HepG2 (cell line): Measurements from ENCODE around the gene RAB9A. TPM values are rescaled to one million over a fixed set of nuclear protein-coding genes. Genes with fewer than 3 reads are reported as not detected.

Experiments
- ATAC-seq: fragments of 200-7000 bp; cut with Tn5 transposase; 3 replicates; pipeline ENCODE4 v1.9.1; 2020; ENCODE audit warnings: mild to moderate bottlenecking, moderate library complexity
- BruUV-seq: library from RNA; stranded (reverse); fragments of 400-500 nt; replicated peaks from 2 replicates; lab custom pipeline; 2021; lab: Mats Ljungman, UMichigan
- CTCF ChIA-PET: fragments of 300-600 bp; formaldehyde crosslinking; extraction: SDS; loops from one replicate; lab custom pipeline; 2021; ENCODE audit warnings: low total read pairs, inconsistent platforms, low intra/inter-chr PET ratio; lab: Yijun Ruan, JAX
- POLR2A ChIA-PET: fragments of 350-600 bp; sonication (Branson Sonifier 250); formaldehyde crosslinking; loops from one replicate; lab custom pipeline; 2020; ENCODE audit warnings: antibody characterized with exemption, inconsistent platforms; lab: Yijun Ruan, JAX
- DNase-seq: peaks from one replicate; pipeline ENCODE4 v3.0.0-alpha.2; 2015; ENCODE audit warnings: low spot score
- FAIRE-seq: peaks from 3 replicates; lab custom pipeline; 2011; peaks lifted over from hg19 to GRCh38; lab: Jason Lieb, UNC
- H2AFZ ChIP-seq: one replicate; pipeline ENCODE4 v1.6.1; 2011; ENCODE audit warnings: low read length, inconsistent platforms
- H3K27ac ChIP-seq: fragments of 300-600 bp; 3 replicates; pipeline ENCODE4 v1.8.0; 2011; ENCODE audit warnings: mixed run types, mild to moderate bottlenecking, mixed read lengths, low read length, inconsistent platforms; ENCODE audit not compliant: insufficient read depth; ENCODE audit errors: extremely low read length
- H3K27me3 ChIP-seq, 2 experiments: fragments of 200-600 bp in 1 of 2; 2 replicates in 1 of 2; 3 replicates in 1 of 2; pipeline versions ENCODE4 v1.6.0 to v1.8.0; 2011; ENCODE audit warnings: low read length in 2 of 2, mild to moderate bottlenecking in 2 of 2, moderate library complexity in 2 of 2, inconsistent platforms in 1 of 2; ENCODE audit not compliant: insufficient read depth in 2 of 2, control insufficient read depth in 1 of 2
- H3K36me3 ChIP-seq, 2 experiments: fragments of 200-600 bp in 1 of 2; replicated peaks in 1 of 2; 2 replicates in 1 of 2; 3 replicates in 1 of 2; pipeline versions ENCODE4 v1.5.1 to v1.8.0; 2011; ENCODE audit warnings: low read length in 2 of 2, inconsistent platforms in 1 of 2; ENCODE audit not compliant: insufficient read depth in 2 of 2, control insufficient read depth in 1 of 2
- H3K4me1 ChIP-seq: 2 replicates; pipeline ENCODE4 v1.5.1; 2012; ENCODE audit warnings: low read length, inconsistent platforms; ENCODE audit not compliant: insufficient read depth
- H3K4me2 ChIP-seq: 2 replicates; pipeline ENCODE4 v1.6.0; 2011; ENCODE audit warnings: low read depth, low read length, inconsistent platforms
- H3K4me3 ChIP-seq, 3 experiments: fragments of 200-600 bp in 1 of 3; sonication (generic), shearing (Covaris generic) in 1 of 3; replicated peaks in 1 of 3; 2 replicates each; pipeline ENCODE4 v1.5.1; 2011 to 2016; ENCODE audit warnings: low read length in 3 of 3, inconsistent platforms in 2 of 3, low read depth in 2 of 3, mild to moderate bottlenecking in 2 of 3, control low read depth in 1 of 3, mixed read lengths in 1 of 3; ENCODE audit not compliant: insufficient read depth in 1 of 3
- H3K79me2 ChIP-seq: one replicate; pipeline ENCODE4 v1.6.1; 2011; ENCODE audit warnings: low read length, inconsistent platforms; ENCODE audit not compliant: insufficient read depth
- H3K9ac ChIP-seq: 2 replicates; pipeline ENCODE4 v1.6.0; 2011; ENCODE audit warnings: mild to moderate bottlenecking, low read depth, low read length, inconsistent platforms; ENCODE audit not compliant: insufficient read depth
- H3K9me3 ChIP-seq: 2 replicates; pipeline ENCODE4 v1.5.1; 2012; ENCODE audit warnings: mild to moderate bottlenecking, low read length
- H4K20me1 ChIP-seq: 2 replicates; pipeline ENCODE4 v1.6.0; 2011; ENCODE audit warnings: inconsistent platforms, mild to moderate bottlenecking, low read length, moderate library complexity; ENCODE audit not compliant: insufficient read depth
- BCL6 ChIP-seq: IDR thresholded peaks from 2 replicates; pipeline ENCODE4 v1.6.1; 2016; ENCODE audit warnings: missing genetic modification reagents, missing compliant biosample characterization
- CEBPB ChIP-seq: IDR thresholded peaks from 2 replicates; pipeline ENCODE4 v1.6.1; 2011; ENCODE audit warnings: low read depth, low read length, improper control_type of control experiment, borderline replicate concordance
- CREM ChIP-seq, 2 experiments: sonication (generic) in 1 of 2; formaldehyde crosslinking in 1 of 2; IDR thresholded peaks; 2 replicates each; pipeline versions ENCODE4 v1.4.0 to v1.6.1; 2016 to 2020; ENCODE audit warnings: antibody characterized with exemption in 1 of 2, mild to moderate bottlenecking in 1 of 2, missing genetic modification reagents in 1 of 2
- GMEB1 ChIP-seq: sonication (generic); formaldehyde crosslinking; IDR thresholded peaks from 2 replicates; pipeline ENCODE4 v1.5.1; 2020; ENCODE audit warnings: missing genetic modification reagents, mild to moderate bottlenecking, borderline replicate concordance
- IKZF5 ChIP-seq: IDR thresholded peaks from 2 replicates; pipeline ENCODE4 v1.6.1; 2018; ENCODE audit warnings: missing genetic modification reagents, mild to moderate bottlenecking, missing compliant biosample characterization
- PAWR ChIP-seq: sonication (generic); formaldehyde crosslinking; IDR thresholded peaks from 2 replicates; pipeline ENCODE4 v1.4.0; 2020; ENCODE audit warnings: missing genetic modification reagents, mild to moderate bottlenecking, borderline replicate concordance
- PHF8 ChIP-seq: sonication (generic); formaldehyde crosslinking; IDR thresholded peaks from 2 replicates; pipeline ENCODE4 v1.5.0; 2020; ENCODE audit warnings: missing genetic modification reagents
- UBTF ChIP-seq: sonication (generic); formaldehyde crosslinking; IDR thresholded peaks from 2 replicates; pipeline ENCODE4 v1.4.0; 2020; ENCODE audit warnings: mild to moderate bottlenecking, missing genetic modification reagents
- XRCC5 ChIP-seq: fragments of 200-400 bp; formaldehyde crosslinking; optimal IDR thresholded peaks from 2 replicates; pipeline ENCODE3; 2017; ENCODE audit warnings: mild to moderate bottlenecking, low read length
- ZBTB2 ChIP-seq: sonication (generic); formaldehyde crosslinking; IDR thresholded peaks from 2 replicates; pipeline ENCODE4 v1.8.0; 2022; ENCODE audit warnings: low read depth, missing genetic modification reagents
- ZMYM4 ChIP-seq: sonication (generic); formaldehyde crosslinking; IDR thresholded peaks from 2 replicates; pipeline ENCODE4 v1.8.1; 2023; ENCODE audit warnings: mild to moderate bottlenecking, missing genetic modification reagents
- ZNF138 ChIP-seq: sonication (generic); formaldehyde crosslinking; IDR thresholded peaks from 2 replicates; pipeline ENCODE4 v1.5.0; 2020; ENCODE audit warnings: mild to moderate bottlenecking, low read depth, missing genetic modification reagents
- ZNF580 ChIP-seq: IDR thresholded peaks from 2 replicates; pipeline ENCODE4 v1.6.1; 2016; ENCODE audit warnings: low read depth, borderline replicate concordance
- ZNF605 ChIP-seq: sonication (generic); formaldehyde crosslinking; IDR thresholded peaks from 2 replicates; pipeline ENCODE4 v1.8.0; 2022; ENCODE audit warnings: mild to moderate bottlenecking, missing genetic modification reagents
- ZNF777 ChIP-seq: sonication (generic); formaldehyde crosslinking; IDR thresholded peaks from 2 replicates; pipeline ENCODE4 v1.4.0; 2020; ENCODE audit warnings: missing genetic modification reagents
- WGBS: methylation state at CpG from one replicate; pipeline ENCODE4 v1.1.6; 2017; ENCODE audit warnings: low lambda C conversion rate; 5-methylcytosine and 5-hydroxymethylcytosine counted together
- in situ Hi-C: cut with HindIII; loops from 2 replicates; pipeline ENCODE4 v1.10.0; 2017; ENCODE audit warnings: low pct_unique_long_range_greater_than_20kb; ENCODE audit not compliant: extremely low pct_ligation_motif_present
- intact Hi-C: fragments of 100-400 bp; cut with micrococcal nuclease; formaldehyde crosslinking; loops from one replicate; pipeline ENCODE4 v1.10.0; 2022; ENCODE audit not compliant: unreplicated experiment
- polyA plus RNA-seq, 8 experiments: library from polyadenylated mRNA; depleted of rRNA in 3 of 8; stranded (reverse) in 7 of 8; unstranded in 1 of 8; fragments of >200 nt; fragmentation: Illumina TruSeq in 4 of 8; extraction: Trizol in 4 of 8; gene quantifications; 2 replicates each; pipeline versions ENCODE4 v1.2.1 to v1.2.3, GENCODE V29; 2011 to 2016; ENCODE audit warnings: low read depth in 4 of 8, missing spikeins in 1 of 8, mixed read lengths in 1 of 8; ENCODE audit not compliant: insufficient read depth in 1 of 8
- total RNA-seq, 5 experiments: library from RNA; depleted of rRNA; stranded (reverse); fragments of >200 nt; fragmentation: Illumina TruSeq; extraction: Trizol; gene quantifications; 2 replicates each; pipeline ENCODE4 v1.2.3, GENCODE V29; 2016; ENCODE audit warnings: low read depth in 1 of 5

The RAB9A gene
- total and polyA plus RNA-seq, 2 of the 13 experiments (the other 11 are each of a cell fraction or from before 2014, with no cell fraction given) = 10.5 to 23.1 TPM

GRCh38 chrX:13652850-13653693 lies 35.9 kb upstream of the RAB9A start, which contains the start of gene TCEANC:
Gene TCEANC (plus strand): TSS chrX:13653141. CDS start chrX:13662509, 9,368 bp downstream.
- H3K9me3 ChIP-seq = no peaks in the 10 kb centered on the region
- ATAC-seq (peak; percentile 98), FAIRE-seq (peak; percentile 94), DNase-seq (peak; percentile 91)
- peak within 1 kb of the TSS; percentile 63 to 74 (median 68) for H3K4me3 ChIP-seq
- H3K27ac ChIP-seq = peak within 1 kb of the TSS; percentile 74
- CTCF ChIA-PET = no interaction called here
- no peaks in the 10 kb centered on the region for H3K79me2 ChIP-seq
- intact Hi-C loops = no loop called here
- peak within 1 kb of the TSS; percentile 66 for H2AFZ ChIP-seq
- 0% methylated on average over 2 of the region's 54 CpGs for WGBS
- BruUV-seq = TSS peak; percentile 76
- peak within 1 kb of the TSS; percentile 87 for H3K4me2 ChIP-seq
- peaks cover 6% of the 10 kb centered on the region for H3K4me1 ChIP-seq
- H3K9ac ChIP-seq = peak within 1 kb of the TSS; percentile 69
- POLR2A ChIA-PET = interaction anchor here (1.2 to 1.6 kb wide), 3 partner anchors 82 to 377 kb away, joined by 3 to 11 read pairs (median 4); partner anchors contain the start of genes GEMIN8, OFD1 and TRAPPC2
- H4K20me1 ChIP-seq = no peaks in the 10 kb centered on the region
- H3K36me3 ChIP-seq = no peaks in the 10 kb centered on the region
- H3K27me3 ChIP-seq = no peaks in the 10 kb centered on the region
- in situ Hi-C loops = loop anchor here (5.0 kb wide), 1 partner anchor 374 kb away; the partner anchor contains the start of gene GEMIN8
- TF ChIP-seq GMEB1 (CRISPR knock-in tag) (peak; percentile 13; the same call in 1 of the 2 replicates), ZBTB2 (CRISPR knock-in tag) (peak; percentile 70; the same call in 1 of the 2 replicates), ZNF605 (0 out of 2 replicates have a peak, but pooled peaks have one; percentile 43), UBTF (CRISPR knock-in tag) (peak; percentile 75), CREM (IDR thresholded peaks at IDR 0.05) (peak; percentile 46), CREM (CRISPR knock-in tag; IDR thresholded peaks at IDR 0.05) (no peak), ZNF777 (CRISPR knock-in tag) (peak; percentile 53), PAWR (no peak), ZNF580 (CRISPR knock-in tag) (peak; percentile 32; the same call in 1 of the 2 replicates), CEBPB (no peak), BCL6 (CRISPR knock-in tag) (peak; percentile 7; the same call in 1 of the 2 replicates), PHF8 (CRISPR knock-in tag) (peak; percentile 68), ZNF138 (CRISPR knock-in tag) (0 out of 2 replicates have a peak, but pooled peaks have one; percentile 17), ZMYM4 (CRISPR knock-in tag) (peak; percentile 40; the same call in 1 of the 2 replicates), IKZF5 (peak; percentile 41; the same call in 1 of the 2 replicates), XRCC5 (peak; percentile 38)
